B cell (primary cell): ENCODE results near the gene IFIT5. TPM values are rescaled to one million over a fixed set of nuclear protein-coding genes. Genes with fewer than 3 reads are reported as not detected.

ENCODE experiments used
- ATAC-seq: fragments of 200-7000 bp; cut with Tn5 transposase; one replicate; pipeline ENCODE4 v1.10.0; 2021; ENCODE audit warnings: low read depth, mild to moderate bottlenecking, moderate number of reproducible peaks, moderate library complexity
- CTCF ChIA-PET: fragments of 350-600 bp; sonication (Branson Sonifier 250); formaldehyde crosslinking; loops from one replicate; lab custom pipeline; 2021; ENCODE audit warnings: antibody characterized with exemption, inconsistent platforms; lab: Charles Lee
- POLR2A ChIA-PET: fragments of 350-600 bp; sonication (Branson Sonifier 250); formaldehyde crosslinking; loops from one replicate; lab custom pipeline; 2021; ENCODE audit warnings: antibody characterized with exemption; lab: Charles Lee
- DNase-seq: peaks from one replicate; pipeline ENCODE4 v3.0.0; 2013
- H2AFZ ChIP-seq: 2 replicates; pipeline ENCODE4 v1.6.1; 2012; ENCODE audit warnings: mild to moderate bottlenecking, low read depth, low read length; ENCODE audit not compliant: insufficient read depth, poor library complexity, severe bottlenecking
- H3K27ac ChIP-seq, 2 donors: 1 replicate in 1 of 2; 2 replicates in 1 of 2; pipeline ENCODE4 v1.5.1; 2012 to 2013; ENCODE audit warnings: low read length in 2 of 2, mild to moderate bottlenecking in 2 of 2, moderate library complexity in 1 of 2
- H3K27me3 ChIP-seq, 4 experiments: fragments of 200-600 bp in 1 of 4; sonication (generic) in 1 of 4; replicated peaks in 1 of 4; 1 replicate in 2 of 4; 2 replicates in 2 of 4; pipeline versions ENCODE4 v1.6.1 to v1.7.0; 2013 to 2016; ENCODE audit warnings: low read length in 3 of 4, mild to moderate bottlenecking in 2 of 4, mixed read lengths in 1 of 4, moderate library complexity in 1 of 4; ENCODE audit not compliant: insufficient read depth in 4 of 4, control insufficient read depth in 3 of 4; ENCODE audit errors: control extremely low read depth in 1 of 4
- H3K36me3 ChIP-seq, 2 experiments: replicated peaks in 1 of 2; 1 replicate in 1 of 2; 2 replicates in 1 of 2; pipeline versions ENCODE4 v1.6.1 to v1.7.1; 2013; ENCODE audit warnings: low read length in 1 of 2; ENCODE audit not compliant: insufficient read depth in 2 of 2, control insufficient read depth in 1 of 2; ENCODE audit errors: control extremely low read depth in 1 of 2, extremely low read depth in 1 of 2
- H3K4me1 ChIP-seq, 2 donors: fragments of 200-600 bp in 1 of 2; sonication (generic) in 1 of 2; 1 replicate in 1 of 2; 2 replicates in 1 of 2; pipeline versions ENCODE4 v1.5.1 to v1.6.1; 2013 to 2017; ENCODE audit warnings: low read length in 2 of 2; ENCODE audit not compliant: control insufficient read depth in 2 of 2, insufficient read depth in 2 of 2
- H3K4me2 ChIP-seq: replicated peaks from 2 replicates; pipeline ENCODE3; 2012; ENCODE audit warnings: mild to moderate bottlenecking, low read depth, low read length; ENCODE audit not compliant: poor library complexity, severe bottlenecking
- H3K4me3 ChIP-seq, 5 experiments: fragments of 200-600 bp in 1 of 5; sonication (generic) in 1 of 5; 1 replicate in 3 of 5; 2 replicates in 2 of 5; pipeline versions ENCODE4 v1.5.1 to v1.7.0; 2011 to 2016; ENCODE audit warnings: low read length in 4 of 5, mild to moderate bottlenecking in 4 of 5, low read depth in 2 of 5, control low read depth in 1 of 5, moderate library complexity in 1 of 5; ENCODE audit not compliant: insufficient read depth in 1 of 5; ENCODE audit errors: control extremely low read depth in 1 of 5, extremely low read depth in 1 of 5
- H3K79me2 ChIP-seq: fragments of 200-600 bp; sonication (generic); one replicate; pipeline ENCODE4 v1.6.0; 2016; ENCODE audit warnings: low read length; ENCODE audit not compliant: control insufficient read depth, insufficient read depth
- H3K9ac ChIP-seq: fragments of 200-600 bp; sonication (generic); 2 replicates; pipeline ENCODE4 v1.6.1; 2017; ENCODE audit warnings: mild to moderate bottlenecking, low read length, moderate library complexity
- H3K9me3 ChIP-seq, 3 donors: one replicate each; pipeline versions ENCODE4 v1.6.1 to v1.7.1; 2013; ENCODE audit warnings: low read length in 2 of 3; ENCODE audit not compliant: control insufficient read depth in 2 of 3, insufficient read depth in 1 of 3; ENCODE audit errors: control extremely low read depth in 1 of 3
- H4K20me1 ChIP-seq: 2 replicates; pipeline ENCODE4 v1.6.0; 2012; ENCODE audit warnings: mild to moderate bottlenecking, low read length; ENCODE audit not compliant: insufficient read depth, control insufficient read depth, poor library complexity, severe bottlenecking
- H3K27ac Mint-ChIP-seq: one replicate; pipeline ENCODE4 v1.8.0; 2021; ENCODE audit warnings: mixed read lengths
- H3K27me3 Mint-ChIP-seq: one replicate; pipeline ENCODE4 v1.8.0; 2021; ENCODE audit warnings: mixed read lengths
- H3K4me1 Mint-ChIP-seq: one replicate; pipeline ENCODE4 v1.8.0; 2021; ENCODE audit warnings: mixed read lengths
- H3K4me3 Mint-ChIP-seq: one replicate; pipeline ENCODE4 v1.8.0; 2021; ENCODE audit warnings: mixed read lengths
- H3K9me3 Mint-ChIP-seq: one replicate; pipeline ENCODE4 v1.8.0; 2022; ENCODE audit warnings: mixed read lengths; ENCODE audit not compliant: insufficient read depth
- CTCF ChIP-seq: fragments of 200-600 bp; IDR thresholded peaks from one replicate; pipeline ENCODE4 v1.8.0; 2022; ENCODE audit warnings: antibody characterized with exemption, mild to moderate bottlenecking
- EZH2 ChIP-seq: IDR thresholded peaks from 2 replicates; pipeline ENCODE4 v1.6.1; 2012; ENCODE audit warnings: borderline replicate concordance, low read depth, mild to moderate bottlenecking, moderate library complexity, low read length; ENCODE audit not compliant: insufficient read depth, poor library complexity, severe bottlenecking
- WGBS: methylation state at CpG from one replicate; pipeline ENCODE4 v1.1.5; 2013; ENCODE audit warnings: missing lambda C conversion rate; ENCODE audit not compliant: insufficient coverage; 5-methylcytosine and 5-hydroxymethylcytosine counted together
- intact Hi-C: fragments of 100-400 bp; cut with micrococcal nuclease; formaldehyde crosslinking; loops from one replicate; pipeline ENCODE4 v1.10.0; 2022
- polyA plus RNA-seq: library from polyadenylated mRNA; depleted of rRNA; stranded (reverse); fragments of >200 nt; gene quantifications from 2 replicates; pipeline ENCODE4 v1.2.3, GENCODE V29; 2012
- total RNA-seq, 2 donors: library from RNA; stranded (reverse); fragments of 120-200 nt in 1 of 2; gene quantifications; 1 replicate in 1 of 2; 2 replicates in 1 of 2; pipeline versions ENCODE4 v1.2.3 to v1.2.4, GENCODE V29; 2013 to 2022

Gene IFIT5
- total and polyA plus RNA-seq, 2 donors (not counting 1 experiment from before 2014, with no cell fraction given), result 7.0 to 23.2 TPM

DNA sequence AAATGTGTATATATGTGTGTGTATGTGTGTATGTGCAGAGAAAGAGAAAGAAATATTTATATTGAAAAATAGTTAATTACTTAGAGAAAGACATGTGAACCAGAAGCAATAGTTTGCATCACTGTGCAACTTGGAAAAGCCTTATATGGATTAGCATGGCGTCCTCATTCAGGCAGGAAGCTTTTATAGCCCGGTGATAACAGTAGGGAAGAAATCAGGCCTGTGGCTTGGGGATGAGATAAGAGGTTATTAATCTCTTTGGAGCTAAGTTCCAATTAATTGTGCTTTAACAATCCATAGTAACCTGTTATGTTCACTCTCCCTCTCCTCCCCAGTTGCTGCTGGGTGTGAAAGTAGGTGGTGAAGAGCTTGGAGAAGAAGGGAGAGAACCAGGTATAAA is 36.5 kb downstream of the IFIT5 start:
- H3K4me3 ChIP-seq, result no peak overlapping the region
- H3K4me2 ChIP-seq, result no peak overlapping the region
- 100% methylated on average over 1 of the region's 2 CpGs for WGBS
- no peaks in the 10 kb centered on the region for H3K9me3 ChIP-seq
- intact Hi-C loops, result no loop called here
- H3K27ac ChIP-seq, result no peak overlapping the region
- ChIA-PET POLR2A (no interaction called here), CTCF (no interaction called here)
- no peak overlapping the region for H2AFZ ChIP-seq
- H3K4me1 ChIP-seq, result peaks cover 0 to 3% of the 10 kb centered on the region in 2 donors
- no peak for DNase-seq
- ATAC-seq, result no peak
- peaks cover 0 to 3% (median 0%) of the 10 kb centered on the region in 4 experiments for H3K27me3 ChIP-seq
- peaks cover 14% of the 10 kb centered on the region for H3K27me3 Mint-ChIP-seq
- TF ChIP-seq CTCF, result no peak
- TF ChIP-seq EZH2, result no peak
- no peaks in the 10 kb centered on the region for H4K20me1 ChIP-seq
- no peaks in the 10 kb centered on the region for H3K9me3 Mint-ChIP-seq
- H3K4me3 Mint-ChIP-seq, result no peak overlapping the region
- no peak overlapping the region for H3K9ac ChIP-seq
- H3K79me2 ChIP-seq, result no peaks in the 10 kb centered on the region
- H3K27ac Mint-ChIP-seq, result no peak overlapping the region
- H3K4me1 Mint-ChIP-seq, result peaks cover 4% of the 10 kb centered on the region
- no peaks in the 10 kb centered on the region for H3K36me3 ChIP-seq

DNA sequence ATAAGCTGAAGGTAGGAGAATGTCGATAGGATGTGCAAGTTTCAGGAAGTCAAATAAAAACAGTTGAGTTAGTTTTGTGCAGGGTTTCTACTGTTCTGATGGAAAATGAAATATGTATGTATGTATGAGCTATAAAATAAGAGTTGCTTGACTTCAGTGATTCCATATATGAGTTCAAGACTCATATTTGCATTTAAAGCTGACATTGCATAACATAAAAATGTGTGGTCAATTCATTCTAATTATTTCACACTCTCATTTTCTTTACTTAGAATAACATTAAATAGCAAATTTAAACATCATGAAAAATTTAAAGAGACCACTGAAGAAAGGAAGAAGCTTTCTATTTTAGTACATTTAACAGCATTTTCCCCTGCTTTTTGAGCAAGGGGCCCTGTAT is 37.8 kb downstream of the IFIT5 start:
- Histone ChIP-seq H3K9ac (no peak overlapping the region), H2AFZ (no peak overlapping the region), H3K27ac (no peak overlapping the region), H3K9me3 (no peaks in the 10 kb centered on the region), H3K4me1 (peaks cover 0 to 3% of the 10 kb centered on the region in 2 donors), H4K20me1 (no peaks in the 10 kb centered on the region), H3K36me3 (no peaks in the 10 kb centered on the region), H3K4me2 (no peak overlapping the region), H3K27me3 (peaks cover 0 to 3% (median 0%) of the 10 kb centered on the region in 4 experiments), H3K79me2 (no peaks in the 10 kb centered on the region), H3K4me3 (no peak overlapping the region)
- Mint-ChIP-seq H3K4me1 (peaks cover 4% of the 10 kb centered on the region), H3K27ac (no peak overlapping the region), H3K4me3 (no peak overlapping the region), H3K27me3 (peaks cover 7% of the 10 kb centered on the region), H3K9me3 (no peaks in the 10 kb centered on the region)
- no CpG with 5 or more reads among the region's 1 CpG for WGBS
- ATAC-seq, result no peak
- CTCF ChIA-PET, result no interaction called here
- DNase-seq, result no peak
- intact Hi-C loops, result no loop called here
- POLR2A ChIA-PET, result no interaction called here
- no peak for TF ChIP-seq EZH2
- no peak for TF ChIP-seq CTCF
